DMS53 treated with DMSO at 0.1 percent for 48 hours (cell line): Measurements from ENCODE around the gene RPS6KA5.

Experiments
- DNase-seq: peaks from one replicate; lab custom pipeline; 2025; ENCODE audit not compliant: unreplicated experiment; lab: John Stamatoyannopoulos, UW

Gene RPS6KA5

DNA sequence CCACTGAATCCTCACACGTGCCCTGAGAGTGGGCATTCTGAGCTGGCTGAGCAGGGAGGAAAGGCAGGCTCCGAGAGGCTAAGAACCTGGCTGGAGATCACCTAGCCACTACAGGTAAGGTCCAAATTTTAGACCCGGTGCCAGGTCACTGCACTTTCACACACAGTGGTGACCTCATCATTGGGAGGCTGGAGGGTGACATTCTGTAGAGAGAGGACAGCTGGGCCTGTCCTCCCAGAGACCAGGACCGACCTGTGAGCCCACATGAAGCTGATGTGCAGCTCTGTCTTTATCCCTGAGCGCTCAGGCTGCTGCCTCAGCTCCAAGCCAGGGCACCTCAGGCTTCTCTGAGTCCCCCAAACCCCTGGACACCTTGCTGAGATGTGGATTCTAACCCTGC lies 248.3 kb downstream of the RPS6KA5 start:
- no peak for DNase-seq

DNA sequence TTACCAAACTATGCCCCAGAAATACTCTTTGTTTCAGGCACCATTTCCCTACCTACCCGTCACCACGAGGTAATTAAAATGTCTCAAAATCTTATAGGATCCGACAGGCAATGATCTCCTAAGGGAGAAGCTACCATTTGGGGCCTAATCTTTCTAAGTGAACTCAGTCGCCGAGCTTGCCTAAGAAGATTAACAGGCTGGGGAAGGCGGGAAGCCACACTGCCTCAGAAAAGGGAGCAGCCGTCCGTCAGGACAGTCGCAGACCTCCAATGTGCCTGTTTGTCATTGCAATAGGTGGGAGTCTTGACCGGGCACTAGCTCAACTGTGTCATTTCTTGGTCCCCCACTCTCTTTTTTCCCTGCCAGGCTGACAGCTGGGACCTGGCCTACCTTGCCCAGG lies 248.8 kb downstream of the RPS6KA5 start:
- no peak for DNase-seq

DNA sequence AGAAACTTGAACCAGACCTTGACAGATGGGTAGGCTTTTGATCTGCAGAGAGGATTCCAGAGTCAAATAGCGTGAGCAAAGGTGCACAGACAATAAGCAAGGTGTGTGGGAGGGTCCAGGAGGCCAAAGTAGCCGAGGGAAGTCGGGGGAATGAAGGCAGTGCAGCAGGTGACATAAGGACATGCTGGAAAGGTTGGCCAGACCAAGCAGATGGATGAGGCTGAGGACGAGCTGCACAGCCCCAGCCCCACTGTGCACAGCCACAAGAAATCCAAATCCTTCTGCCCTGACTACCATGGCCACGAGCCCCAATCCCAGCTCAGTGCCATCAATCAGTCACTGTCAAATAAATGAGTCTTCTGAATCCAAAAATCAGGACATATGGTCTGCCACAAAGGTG lies 249.6 kb downstream of the RPS6KA5 start:
- DNase-seq = no peak

GRCh38 chr14:90809530-90810312 lies 250.7 kb downstream of the RPS6KA5 start:
- no peak for DNase-seq

DNA sequence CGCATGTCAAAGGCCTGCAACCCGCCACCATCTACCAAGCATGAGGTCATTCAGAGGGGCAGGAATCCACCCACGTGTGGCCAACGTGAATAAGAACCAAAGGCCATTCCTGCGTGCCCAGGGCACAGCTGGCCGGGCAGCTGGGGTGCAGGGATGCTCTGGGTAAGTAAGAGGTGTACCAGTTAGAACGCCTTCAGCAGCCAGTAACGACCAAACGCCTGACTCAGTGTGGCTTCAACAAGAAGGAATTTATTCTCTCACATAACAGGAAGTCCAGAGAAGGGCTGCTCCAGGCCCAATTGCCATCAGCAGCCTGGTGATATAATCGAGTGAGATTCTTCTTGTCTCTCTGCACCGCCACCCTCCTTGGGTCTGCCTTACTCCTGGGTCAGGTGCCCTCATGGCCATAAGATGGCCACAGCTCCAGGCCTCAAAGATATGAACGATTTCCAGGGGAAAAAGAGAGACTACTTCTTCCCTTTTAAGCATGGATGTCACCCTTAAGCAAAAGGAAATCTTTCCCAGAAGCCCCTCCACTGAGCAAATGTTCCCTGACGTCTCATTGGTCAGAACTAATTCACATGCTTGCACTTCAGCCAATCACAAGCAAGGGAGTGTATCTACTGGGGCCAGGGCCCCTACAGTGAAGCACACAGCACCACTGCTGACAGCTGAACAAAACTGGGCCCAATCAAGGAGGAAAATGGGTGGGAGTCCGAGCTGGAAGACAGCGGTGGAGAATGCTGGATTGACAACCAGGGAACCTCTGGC lies 251.5 kb downstream of the RPS6KA5 start:
- DNase-seq = no peak

DNA sequence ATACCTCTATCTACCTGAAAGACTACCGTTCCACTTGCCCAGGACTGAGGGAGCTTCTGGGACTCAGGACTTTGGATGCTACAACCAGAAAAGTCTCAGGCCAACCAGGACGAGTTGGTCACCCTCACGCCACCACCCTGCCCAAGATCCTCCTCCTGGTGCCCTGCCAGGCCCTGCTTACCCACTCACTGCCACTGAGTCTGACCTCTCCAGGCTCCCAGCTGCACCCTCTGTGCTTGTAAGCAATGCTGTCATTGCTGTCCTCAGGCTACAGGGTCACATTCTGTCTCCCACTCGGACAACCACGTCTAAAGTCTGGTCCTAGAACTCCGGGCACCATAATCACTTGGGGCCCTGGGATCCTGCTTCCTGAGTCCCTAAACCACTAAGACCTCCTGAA lies 253.4 kb downstream of the RPS6KA5 start:
- DNase-seq = no peak

- DNase-seq = no peak
Measured at GRCh38 chr14:90805662-90806540, 254.5 kb downstream of the RPS6KA5 start.

DNA sequence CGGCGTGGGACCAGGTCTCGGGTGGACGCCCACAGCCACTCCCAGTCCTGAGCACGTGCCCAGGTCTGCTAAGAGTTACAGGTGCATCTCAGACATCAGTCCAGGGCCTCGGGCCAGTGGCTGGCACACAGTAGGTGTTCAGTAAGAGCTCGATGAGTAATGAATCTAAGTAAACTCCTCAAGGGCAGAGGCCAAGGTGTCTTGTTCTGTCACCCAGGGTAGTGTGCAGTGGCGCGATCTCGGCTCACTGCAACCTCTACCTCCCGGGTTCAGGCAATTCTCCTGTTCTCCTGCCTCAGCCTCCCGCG lies 255.4 kb downstream of the RPS6KA5 start:
- DNase-seq = no peak

DNA sequence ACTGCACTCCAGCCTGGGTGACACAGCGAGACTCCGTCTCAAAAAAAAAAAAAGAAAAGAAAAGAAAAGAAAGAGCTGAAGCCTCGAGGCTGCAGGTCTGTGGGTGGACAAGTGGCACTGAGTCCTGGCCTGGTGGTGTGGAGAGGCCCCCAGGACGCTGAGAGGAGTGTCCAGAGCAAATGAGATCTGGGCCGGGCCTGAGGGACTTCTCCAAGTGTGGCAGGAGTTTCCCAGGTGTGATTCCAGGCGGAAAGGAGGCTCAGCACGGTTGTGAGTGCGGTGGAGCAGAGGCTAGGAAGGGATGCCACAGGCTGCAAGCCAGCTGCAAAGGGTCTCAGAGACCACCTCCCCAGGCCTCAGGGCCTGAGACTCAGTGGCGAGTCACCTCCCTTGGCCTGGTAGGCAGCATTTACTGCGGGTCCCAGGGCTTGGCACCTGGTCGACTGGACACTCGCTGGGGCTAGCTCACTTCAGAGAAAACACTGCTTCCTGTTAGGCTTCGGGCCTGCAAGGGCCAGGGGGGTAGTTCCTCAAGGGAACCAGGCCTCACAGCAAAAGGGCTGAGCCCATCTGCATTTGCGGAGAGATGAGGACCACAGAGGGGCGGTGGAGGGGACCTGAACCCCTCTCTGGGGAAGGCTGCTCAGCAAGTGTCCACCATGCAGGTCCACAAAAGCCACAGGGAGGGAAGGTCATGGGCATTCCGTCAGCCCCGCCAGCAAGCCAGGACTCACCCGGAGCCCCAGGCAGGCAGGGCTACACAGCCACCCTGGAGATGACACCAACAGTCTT lies 256.0 kb downstream of the RPS6KA5 start:
- no peak for DNase-seq

DNA sequence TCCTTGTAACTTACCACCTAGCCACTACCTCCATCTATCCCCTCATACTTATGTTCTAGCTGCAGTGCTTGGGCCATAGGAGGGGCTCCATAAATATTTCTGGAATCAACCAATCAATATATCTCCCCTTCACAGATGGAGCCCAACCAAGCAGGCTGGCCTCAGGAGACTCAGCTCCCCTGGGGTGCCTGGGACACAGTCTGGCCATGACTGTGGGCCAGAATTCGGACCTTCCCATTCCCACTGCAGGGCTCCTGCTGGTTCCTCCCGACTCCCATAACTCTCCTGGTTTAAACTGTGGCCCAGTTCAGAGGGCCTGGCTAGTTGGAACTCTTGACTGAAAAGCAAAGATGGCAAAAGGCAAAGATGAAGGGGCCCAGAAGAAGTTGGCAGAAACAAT lies 257.2 kb downstream of the RPS6KA5 start:
- no peak for DNase-seq

DNA sequence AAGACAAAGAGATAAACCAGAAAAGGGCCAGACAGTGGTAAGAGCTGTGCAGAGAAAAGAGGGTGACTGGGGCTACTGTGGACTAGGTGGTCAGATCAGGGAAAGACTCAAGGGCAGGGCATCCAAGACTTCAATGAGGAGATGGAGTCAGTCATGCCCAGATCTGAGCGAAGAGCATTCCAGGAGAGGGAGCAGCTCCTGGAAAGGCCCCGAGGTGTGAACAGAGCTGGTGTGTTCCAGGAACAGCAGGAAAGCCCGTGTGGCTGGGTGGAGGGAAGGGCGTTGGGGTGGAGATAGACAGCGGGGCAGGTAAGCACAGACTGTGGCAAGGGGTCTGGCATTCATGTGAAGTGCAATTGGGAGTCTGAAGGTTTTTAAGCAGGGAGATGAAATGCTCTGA lies 261.0 kb downstream of the RPS6KA5 start:
- DNase-seq = no peak

DNA sequence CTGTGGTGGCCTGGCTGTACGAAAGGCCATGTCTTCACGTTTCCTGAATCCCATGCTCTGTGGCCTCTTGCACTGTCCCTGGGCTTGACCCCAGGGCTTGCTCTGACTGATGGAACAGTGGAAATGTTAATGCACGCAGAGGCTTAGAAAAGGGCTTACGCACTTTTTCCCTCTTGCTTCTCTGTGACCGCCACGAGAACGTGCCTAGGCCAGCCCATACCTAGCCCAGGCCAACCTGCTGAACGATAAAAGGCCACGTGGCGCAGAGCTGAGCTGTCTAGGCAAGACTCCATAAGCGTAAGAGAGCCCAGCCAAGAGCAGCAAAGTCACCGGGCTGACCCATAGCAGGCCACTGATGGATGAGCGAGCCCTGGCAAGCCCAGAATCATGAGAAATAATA lies 262.5 kb downstream of the RPS6KA5 start:
- no peak for DNase-seq
